ENCODE data around the gene SPRY2. TPM values are rescaled to one million over a fixed set of nuclear protein-coding genes. Genes with fewer than 3 reads are reported as not detected.
"Not testable (repeated sequence)": the region's sequence is repeated elsewhere in the genome, so short reads cannot be mapped to it uniquely, and the experiment has no call there.

SPRY2 gene
- total RNA-seq, 2 donors from 2014 or later: 26.5 to 33.3 TPM

DNA sequence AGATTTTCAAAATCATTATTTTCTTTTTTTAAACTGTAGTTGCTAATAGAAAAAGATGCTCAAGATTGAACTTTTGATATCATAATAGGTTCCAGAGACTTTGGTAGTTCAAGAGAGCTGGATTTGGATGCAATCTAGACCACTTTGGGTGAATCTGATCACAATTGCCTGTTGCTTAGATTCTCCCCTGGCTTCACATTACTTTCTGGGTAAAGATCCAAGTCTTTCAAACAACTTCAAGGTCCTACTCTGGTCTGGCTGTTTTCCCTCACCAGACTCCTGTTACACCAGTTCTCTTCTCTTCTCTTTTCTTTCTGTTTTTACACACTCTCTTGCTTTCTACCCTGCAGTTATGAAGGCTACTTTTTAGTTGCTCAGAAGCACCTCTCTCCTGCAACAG lies 7.4 kb upstream of the SPRY2 start:
- no peak for ATAC-seq
- H3K9me3 ChIP-seq: no peaks in the 10 kb centered on the region
- H3K4me1 ChIP-seq: peaks cover 3% of the 10 kb centered on the region
- DNase-seq: no peak
- TF ChIP-seq POLR2A (IDR thresholded peaks at IDR 0.05): no peak
- no peak for TF ChIP-seq CTCF (IDR thresholded peaks at IDR 0.05)
- intact Hi-C loops (cut with DNase I): no loop called here
- no peak overlapping the region for H3K4me3 ChIP-seq
- H3K27ac ChIP-seq: no peak overlapping the region
- H3K27me3 ChIP-seq: no peaks in the 10 kb centered on the region
- no peaks in the 10 kb centered on the region for H3K36me3 ChIP-seq (replicated peaks in 1 of 2; ENCODE audit: insufficient read depth in 1 of 2, low read depth in 2 of 2)

- Histone ChIP-seq H3K36me3 (replicated peaks in 1 of 2; ENCODE audit: insufficient read depth in 1 of 2, low read depth in 2 of 2) (no peaks in the 10 kb centered on the region), H3K9me3 (no peaks in the 10 kb centered on the region), H3K27me3 (no peaks in the 10 kb centered on the region), H3K4me3 (no peak overlapping the region), H3K4me1 (peaks cover 11% of the 10 kb centered on the region), H3K27ac (no peak overlapping the region)
- TF ChIP-seq CTCF (IDR thresholded peaks at IDR 0.05) (no peak), POLR2A (IDR thresholded peaks at IDR 0.05) (no peak)
- 78 to 81% methylated on average over 8 of the region's 8 CpGs for WGBS, 2 donors
- ATAC-seq (no peak), DNase-seq (no peak)
- intact Hi-C loops (cut with DNase I): no loop called here
These were observed 5.0 kb upstream of the SPRY2 start for GRCh38 chr13:80345771-80346510.

DNA sequence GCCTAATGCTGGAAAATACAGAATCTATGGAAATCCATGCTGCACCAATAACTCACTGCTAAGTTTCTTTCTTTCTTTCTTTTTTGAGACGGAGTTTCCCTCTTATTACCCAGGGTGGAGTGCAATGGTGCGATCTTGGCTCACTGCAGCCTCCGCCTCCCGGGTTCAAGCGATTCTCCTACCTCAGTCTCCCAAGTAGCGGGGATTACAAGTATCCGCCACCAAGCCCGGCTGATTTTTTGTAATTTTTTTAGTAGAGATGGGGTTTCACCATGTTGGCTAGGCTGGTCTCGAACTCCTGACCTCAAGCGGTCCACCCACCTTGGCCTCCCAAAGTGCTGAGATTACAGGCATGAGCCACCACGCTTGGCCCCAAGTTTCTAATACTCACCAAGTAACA lies 3.1 kb upstream of the SPRY2 start:
- intact Hi-C loops (cut with DNase I); H3K27ac ChIP-seq; H3K36me3 ChIP-seq (replicated peaks in 1 of 2; ENCODE audit: insufficient read depth in 1 of 2, low read depth in 2 of 2); H3K9me3 ChIP-seq; DNase-seq; H3K27me3 ChIP-seq; H3K4me3 ChIP-seq; ATAC-seq: not testable (repeated sequence)
- WGBS, 2 donors: 97 to 98% methylated on average over 11 of the region's 11 CpGs
- H3K4me1 ChIP-seq: peaks cover 11% of the 10 kb centered on the region

DNA sequence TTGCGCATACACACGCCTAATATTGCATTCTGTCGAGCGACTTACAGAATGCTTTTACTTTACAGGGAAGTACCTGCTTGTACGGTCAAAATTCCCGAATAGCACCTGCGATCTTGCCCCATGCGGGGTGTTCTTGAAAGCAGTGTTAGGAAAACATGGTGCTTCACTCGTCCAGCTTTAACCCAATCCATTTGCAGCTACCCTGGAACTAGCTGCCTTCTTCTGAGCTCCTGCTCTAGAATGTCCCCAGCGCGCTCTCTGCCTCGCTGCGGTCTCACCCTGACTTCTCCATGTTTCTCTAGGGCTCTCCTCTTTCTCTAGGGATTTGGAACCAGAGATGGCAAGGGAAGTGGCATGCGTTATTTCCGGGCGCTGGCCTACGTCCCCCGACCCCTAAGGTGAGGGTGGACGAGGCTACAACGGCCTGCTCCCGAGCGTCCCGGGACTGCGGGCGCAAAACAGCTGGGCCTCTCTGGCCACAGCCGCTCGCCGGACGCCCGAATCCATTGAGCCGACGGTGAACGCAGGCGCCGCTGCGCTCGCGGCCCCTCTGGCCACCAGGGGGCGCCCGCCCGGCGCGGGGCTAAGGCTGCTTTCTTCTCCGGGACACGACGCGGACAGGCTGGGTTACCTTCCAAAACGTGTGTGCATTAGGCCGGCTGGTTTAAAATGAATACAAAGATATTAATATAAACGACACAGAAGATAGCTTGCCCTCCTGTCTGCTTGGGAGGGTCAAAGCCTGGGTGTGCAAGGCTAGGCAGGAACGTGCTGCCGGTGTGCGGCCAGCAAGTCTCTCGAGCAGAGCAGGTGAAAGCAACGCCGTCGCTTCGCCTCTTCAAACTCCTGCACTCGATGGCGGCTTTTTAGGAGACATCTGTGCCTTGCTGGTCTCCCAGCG lies 1.8 kb upstream of the SPRY2 start:
- TF ChIP-seq POLR2A (IDR thresholded peaks at IDR 0.05) (peak; percentile 63 to 87 (median 76)), CTCF (IDR thresholded peaks at IDR 0.05) (peak; percentile 90 to 99 (median 98))
- peaks cover 11% of the 10 kb centered on the region for H3K4me1 ChIP-seq
- no peaks in the 10 kb centered on the region for H3K36me3 ChIP-seq (replicated peaks in 1 of 2; ENCODE audit: insufficient read depth in 1 of 2, low read depth in 2 of 2)
- DNase-seq (peak; percentile 84 to 89 (median 87)), ATAC-seq (peak; percentile 62)
- intact Hi-C loops (cut with DNase I): no loop called here
- H3K27me3 ChIP-seq: no peaks in the 10 kb centered on the region
- 2% methylated on average over 48 to 59 of the region's 61 CpGs for WGBS, 2 donors
- H3K4me3 ChIP-seq: peak overlapping the region in 1 of 2 donors; percentile 11
- H3K27ac ChIP-seq: peak overlapping the region; percentile 88 to 99 (median 96)
- no peaks in the 10 kb centered on the region for H3K9me3 ChIP-seq

DNA sequence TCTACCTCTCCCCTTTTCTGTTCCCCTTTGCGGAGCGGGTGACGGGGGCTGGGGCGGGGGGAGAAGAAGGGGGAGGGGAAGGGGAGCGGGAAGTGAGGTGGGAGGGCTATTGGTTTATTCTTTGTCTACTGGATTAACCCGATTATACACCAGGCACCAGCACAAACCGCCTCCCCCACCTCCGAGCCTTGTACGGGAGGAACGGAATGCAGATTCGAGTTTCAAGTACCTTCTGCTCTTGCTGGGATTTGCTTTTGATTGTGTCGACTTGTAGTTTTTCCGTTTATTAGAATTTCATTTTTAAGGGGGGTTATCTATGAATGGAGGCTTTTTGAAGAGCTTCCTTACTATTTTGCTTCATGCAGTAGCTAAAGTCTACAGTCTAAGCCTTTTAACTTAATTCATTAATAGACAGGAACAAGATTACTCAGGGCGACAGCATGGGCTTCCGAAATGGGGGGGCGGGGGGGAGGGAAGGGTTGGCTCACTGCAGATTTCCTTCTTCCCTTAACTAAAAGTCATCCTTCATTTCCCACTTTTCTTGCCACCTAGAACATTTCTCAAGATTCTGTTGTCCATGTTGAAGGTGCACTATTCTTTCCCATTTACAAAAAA lies 937 bp upstream of the SPRY2 start:
- peak; percentile 9 for ATAC-seq
- WGBS, 2 donors: 0% methylated on average over 15 to 16 of the region's 16 CpGs
- Histone ChIP-seq H3K4me3 (peak overlapping the region in 1 of 2 donors; percentile 10), H3K27ac (peak overlapping the region; percentile 94 to 99 (median 98)), H3K36me3 (replicated peaks in 1 of 2; ENCODE audit: insufficient read depth in 1 of 2, low read depth in 2 of 2) (no peaks in the 10 kb centered on the region), H3K27me3 (no peaks in the 10 kb centered on the region), H3K9me3 (no peaks in the 10 kb centered on the region), H3K4me1 (peaks cover 19% of the 10 kb centered on the region)
- peak; percentile 49 to 61 (median 58) for DNase-seq
- no peak for TF ChIP-seq POLR2A (IDR thresholded peaks at IDR 0.05)
- no peak for TF ChIP-seq CTCF (IDR thresholded peaks at IDR 0.05)
- intact Hi-C loops (cut with DNase I): no loop called here

Measured in body of pancreas (tissue), 4 donors.